Stimulated activated CD8-positive, alpha-beta memory T cell treated with anti-CD3 and anti-CD28 coated beads, Interleukin-12 subunit alpha, Interleukin-12 subunit beta, amount 100 ng/mL, for 4 hours (primary cell): ENCODE measurements around the gene LIPE.
"Not testable (repeated sequence)": the region's sequence is repeated elsewhere in the genome, so short reads cannot be mapped to it uniquely, and the experiment has no call there.

Experiments
- DNase-seq: peaks from one replicate; pipeline ENCODE4 v3.0.0-alpha.2; 2020; ENCODE audit warnings: low read depth

Gene LIPE, protein sequence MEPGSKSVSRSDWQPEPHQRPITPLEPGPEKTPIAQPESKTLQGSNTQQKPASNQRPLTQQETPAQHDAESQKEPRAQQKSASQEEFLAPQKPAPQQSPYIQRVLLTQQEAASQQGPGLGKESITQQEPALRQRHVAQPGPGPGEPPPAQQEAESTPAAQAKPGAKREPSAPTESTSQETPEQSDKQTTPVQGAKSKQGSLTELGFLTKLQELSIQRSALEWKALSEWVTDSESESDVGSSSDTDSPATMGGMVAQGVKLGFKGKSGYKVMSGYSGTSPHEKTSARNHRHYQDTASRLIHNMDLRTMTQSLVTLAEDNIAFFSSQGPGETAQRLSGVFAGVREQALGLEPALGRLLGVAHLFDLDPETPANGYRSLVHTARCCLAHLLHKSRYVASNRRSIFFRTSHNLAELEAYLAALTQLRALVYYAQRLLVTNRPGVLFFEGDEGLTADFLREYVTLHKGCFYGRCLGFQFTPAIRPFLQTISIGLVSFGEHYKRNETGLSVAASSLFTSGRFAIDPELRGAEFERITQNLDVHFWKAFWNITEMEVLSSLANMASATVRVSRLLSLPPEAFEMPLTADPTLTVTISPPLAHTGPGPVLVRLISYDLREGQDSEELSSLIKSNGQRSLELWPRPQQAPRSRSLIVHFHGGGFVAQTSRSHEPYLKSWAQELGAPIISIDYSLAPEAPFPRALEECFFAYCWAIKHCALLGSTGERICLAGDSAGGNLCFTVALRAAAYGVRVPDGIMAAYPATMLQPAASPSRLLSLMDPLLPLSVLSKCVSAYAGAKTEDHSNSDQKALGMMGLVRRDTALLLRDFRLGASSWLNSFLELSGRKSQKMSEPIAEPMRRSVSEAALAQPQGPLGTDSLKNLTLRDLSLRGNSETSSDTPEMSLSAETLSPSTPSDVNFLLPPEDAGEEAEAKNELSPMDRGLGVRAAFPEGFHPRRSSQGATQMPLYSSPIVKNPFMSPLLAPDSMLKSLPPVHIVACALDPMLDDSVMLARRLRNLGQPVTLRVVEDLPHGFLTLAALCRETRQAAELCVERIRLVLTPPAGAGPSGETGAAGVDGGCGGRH

DNA sequence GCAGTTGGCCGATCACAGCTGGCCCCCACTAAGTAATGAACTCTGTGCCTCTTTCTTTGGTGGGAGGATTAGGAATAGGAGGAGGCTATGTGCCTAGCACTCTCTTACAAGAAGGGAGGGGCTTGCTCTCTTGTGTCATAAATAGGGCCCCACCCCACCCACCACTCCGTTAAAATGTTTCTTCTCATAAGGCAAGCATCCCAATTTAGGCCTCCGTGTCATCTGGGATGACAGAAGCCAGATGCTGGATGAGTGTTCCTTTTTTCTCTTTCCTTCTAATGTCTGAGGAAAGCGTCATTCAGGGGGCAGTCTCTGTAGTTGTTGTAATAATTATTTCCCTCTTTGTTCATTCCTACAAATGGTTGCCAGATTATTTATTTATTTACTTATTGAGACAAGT is at the start of gene LIPE:
TSS of gene LIPE (minus strand) at position 76 of the 400 bp plus-strand sequence. CDS start 239 bp downstream, outside the sequence.
- no peak for DNase-seq

DNA sequence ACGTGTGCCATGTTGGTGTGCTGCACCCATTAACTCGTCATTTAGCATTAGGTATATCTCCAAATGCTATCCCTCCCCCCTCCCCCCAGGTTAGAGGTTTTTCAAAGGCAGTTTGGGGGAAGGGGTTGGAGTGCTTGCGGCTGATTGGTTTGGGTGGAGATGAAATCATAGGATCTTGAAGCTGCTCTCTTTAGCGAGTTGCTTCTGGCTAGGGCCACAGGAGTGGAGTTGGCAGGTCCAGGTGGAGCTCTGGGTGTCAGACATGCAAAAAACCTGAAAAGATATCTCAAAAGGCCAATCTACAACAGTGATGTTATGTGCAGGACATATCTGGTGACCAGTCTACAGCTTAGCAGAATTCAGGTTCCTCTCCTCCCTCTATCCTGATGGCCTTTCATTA is 48.2 kb upstream of the LIPE start:
- DNase-seq, result no peak

DNA sequence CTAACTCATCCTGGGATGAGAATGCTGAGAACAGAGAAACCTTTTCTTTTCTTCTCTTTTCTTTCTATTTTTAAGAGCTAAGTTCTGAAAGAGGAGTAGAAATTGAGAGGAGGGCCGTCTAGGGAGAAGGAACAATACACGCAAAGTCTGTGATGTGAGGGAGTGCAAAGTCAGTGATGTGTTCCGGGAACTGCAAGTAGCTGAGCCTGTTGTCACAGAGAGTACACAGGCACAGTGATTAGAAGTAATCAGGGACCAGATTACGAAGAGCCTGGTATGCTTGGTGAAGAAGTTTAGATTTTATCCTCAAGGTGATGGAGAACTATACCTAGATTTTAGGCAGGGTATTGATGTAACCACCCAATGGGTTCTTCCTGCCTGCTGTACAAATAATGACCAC is 47.6 kb upstream of the LIPE start:
- DNase-seq, result no peak

DNA sequence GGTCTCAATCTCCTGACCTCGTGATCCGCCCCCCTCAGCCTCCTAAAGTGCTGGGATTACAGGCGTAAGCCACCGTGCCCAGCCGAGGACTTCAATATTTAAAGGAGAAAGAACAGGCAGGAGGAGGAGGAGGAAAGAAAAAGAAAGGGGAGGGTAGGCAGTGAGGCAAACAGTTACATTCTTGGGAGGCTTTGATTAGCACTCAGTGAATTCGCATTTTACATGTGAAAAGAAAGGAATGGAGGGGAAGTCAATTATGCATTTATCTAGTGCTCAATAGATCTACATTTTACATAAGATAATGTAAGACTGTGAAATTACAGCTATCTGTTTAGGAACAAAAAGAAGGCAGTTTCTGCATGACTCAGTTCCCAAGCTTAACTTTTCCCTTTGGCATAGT is 46.5 kb upstream of the LIPE start:
- no peak for DNase-seq

DNA sequence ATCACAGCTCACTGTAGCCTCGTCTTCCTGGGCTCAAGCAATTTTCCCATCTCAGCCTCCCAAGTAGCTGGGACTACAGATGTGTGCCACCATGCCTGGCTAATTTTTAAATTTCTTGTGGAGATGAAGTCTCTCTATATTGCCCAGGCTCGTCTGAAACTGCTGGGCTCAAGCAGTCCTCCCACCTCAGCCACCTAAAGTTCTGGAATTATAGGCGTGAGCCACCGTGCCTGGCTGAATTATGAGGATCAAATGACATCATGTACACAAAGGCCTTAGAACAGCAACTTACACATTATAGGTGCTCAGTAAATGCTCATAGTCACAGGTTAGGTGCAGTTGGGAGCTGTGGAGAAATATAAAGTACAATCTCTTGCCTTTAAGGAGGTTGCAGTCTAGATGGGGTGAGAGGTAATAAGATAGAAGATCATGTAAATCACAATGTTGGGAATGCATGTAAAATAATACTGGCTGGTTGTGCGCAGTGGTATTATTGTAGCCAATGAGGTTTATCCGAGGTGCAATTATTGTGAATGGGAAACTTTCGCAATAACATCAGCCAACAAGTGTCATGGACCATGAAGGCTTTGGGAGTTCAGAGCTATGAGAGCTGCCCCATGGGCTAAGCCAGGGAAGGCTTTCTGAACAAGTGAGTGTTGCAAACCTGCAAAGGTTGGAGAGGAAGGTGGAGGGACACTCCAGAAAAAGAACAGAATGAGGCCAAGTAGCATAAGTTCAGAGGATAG is 45.4 kb upstream of the LIPE start:
- no peak for DNase-seq

DNA sequence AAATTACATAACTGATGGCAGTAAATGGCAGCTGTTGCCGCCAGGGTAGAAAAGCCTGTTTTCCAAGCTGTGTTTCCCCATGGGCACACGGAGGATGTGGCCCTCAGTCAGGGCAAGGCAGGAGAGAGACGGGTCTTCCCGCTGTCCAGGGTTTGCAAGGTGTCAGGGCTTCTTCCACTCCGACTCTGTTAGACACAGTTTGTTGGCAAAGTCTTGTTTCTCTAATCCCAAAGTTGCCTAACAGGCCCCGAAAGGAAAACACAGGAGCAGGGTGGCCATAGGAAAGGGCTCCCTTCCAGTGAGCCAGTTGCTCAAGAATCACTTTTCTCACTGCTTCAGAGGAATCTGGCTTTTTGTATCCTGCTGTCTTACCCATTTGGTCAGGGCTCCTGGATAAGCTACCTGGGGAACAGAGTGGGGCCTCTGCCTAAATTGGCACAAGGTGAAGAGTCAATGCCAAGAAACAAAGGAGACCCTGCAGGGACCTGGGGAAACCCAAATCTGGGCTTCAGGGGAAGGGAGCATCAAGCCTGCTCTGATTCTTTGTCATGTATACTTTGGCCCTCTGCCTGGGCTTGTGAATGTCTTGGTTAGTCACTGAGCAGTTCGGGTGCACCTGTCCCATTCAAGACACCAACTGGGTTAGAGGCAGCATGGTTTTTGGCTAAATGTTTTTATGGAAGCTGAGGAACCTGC is 44.5 kb upstream of the LIPE start:
- no peak for DNase-seq

DNA sequence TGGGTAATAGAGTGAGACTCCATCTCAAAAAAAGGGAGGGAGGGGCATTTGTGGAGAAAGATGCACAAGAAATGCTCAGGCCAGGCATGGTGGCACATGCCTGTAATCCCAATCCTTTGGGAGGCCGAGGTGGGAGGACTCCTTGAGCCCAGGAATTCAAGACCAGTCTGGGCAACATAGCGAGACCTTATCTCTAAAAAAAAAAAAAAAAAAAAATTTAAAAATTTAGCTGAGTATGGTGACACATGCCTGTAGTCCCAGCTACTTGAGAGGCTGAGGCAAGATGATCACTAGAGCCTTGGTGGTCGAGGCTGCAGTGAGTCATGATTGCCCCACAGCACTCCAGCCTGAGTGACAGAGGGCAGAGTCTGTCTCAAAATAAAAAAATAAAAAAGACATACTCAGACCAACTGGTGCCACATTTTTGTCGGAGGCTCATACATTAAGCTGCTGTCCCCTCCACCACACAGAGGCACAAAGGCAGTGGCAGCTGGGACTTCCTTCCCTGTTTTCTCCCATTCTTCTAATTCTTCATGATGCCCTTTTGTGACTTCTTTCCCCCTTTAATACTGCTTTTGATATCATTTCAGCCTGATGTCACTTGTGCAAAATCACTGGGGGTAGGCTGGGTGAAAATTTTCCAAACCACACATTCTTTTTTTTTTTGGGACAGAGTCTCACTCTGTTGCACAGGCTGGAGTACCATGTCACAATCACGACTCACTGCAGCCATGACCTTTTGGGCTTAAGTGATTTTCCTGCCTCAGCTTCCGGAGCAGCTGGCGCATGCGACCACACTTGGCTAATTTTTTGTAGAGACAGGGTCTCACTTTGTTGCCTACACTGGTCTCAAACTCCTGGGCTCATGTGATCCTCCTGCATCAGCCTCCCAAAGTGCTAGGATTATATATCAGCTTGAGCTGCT is 42.4 kb upstream of the LIPE start:
- DNase-seq, result no peak

DNA sequence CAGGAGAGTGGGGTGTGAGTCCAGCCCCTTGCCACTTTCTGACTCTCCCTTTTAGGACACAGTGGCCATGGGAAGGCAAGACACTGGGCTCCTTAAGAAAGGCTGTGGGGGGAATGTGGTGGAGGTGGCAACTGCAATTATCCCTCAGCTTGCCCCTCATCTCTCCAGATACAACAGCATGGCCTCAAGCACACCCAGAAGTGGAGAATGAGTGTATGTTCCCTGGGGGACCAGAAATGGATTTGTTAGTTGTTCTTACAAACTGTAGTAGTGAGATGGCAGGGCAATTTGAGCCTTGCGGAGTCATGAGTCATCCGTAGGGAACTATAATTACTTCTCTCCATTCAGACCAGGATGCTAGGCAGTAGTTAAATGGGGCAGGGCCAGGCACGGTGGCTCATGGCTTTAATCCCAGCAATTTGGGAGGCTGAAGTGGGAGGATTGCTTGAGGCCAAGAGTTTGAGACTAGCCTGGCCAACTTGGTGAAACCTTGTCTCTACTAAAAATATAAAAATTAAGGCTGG is 41.1 kb upstream of the LIPE start:
- DNase-seq, result no peak

DNA sequence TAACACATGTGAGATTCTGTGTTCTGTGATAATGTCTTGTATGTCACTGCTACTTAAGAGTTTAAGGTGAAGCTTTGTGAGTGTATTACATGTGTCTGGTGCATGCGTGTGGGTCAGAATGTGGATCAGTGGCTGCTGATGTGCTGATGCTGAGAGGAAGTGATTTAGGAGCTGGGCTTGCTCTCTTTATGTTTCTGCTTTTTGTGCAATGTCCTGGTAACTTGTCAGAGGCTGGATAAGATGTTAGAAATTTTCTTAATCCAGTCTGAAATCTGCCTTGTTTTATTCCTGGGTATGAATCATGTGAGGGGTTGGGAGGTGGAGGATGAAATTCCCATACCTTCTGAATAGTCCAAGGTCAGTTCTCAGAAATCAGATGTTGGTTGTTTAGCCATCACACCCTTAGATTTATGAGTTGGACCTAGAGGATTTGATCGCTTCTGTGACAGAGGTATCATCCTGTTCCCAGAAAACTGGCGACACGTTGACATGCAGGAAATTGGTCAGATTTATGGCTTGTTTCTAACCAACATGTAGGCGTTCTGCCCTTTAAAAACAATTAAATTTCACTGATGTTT is 40.1 kb upstream of the LIPE start:
- DNase-seq, result no peak

DNA sequence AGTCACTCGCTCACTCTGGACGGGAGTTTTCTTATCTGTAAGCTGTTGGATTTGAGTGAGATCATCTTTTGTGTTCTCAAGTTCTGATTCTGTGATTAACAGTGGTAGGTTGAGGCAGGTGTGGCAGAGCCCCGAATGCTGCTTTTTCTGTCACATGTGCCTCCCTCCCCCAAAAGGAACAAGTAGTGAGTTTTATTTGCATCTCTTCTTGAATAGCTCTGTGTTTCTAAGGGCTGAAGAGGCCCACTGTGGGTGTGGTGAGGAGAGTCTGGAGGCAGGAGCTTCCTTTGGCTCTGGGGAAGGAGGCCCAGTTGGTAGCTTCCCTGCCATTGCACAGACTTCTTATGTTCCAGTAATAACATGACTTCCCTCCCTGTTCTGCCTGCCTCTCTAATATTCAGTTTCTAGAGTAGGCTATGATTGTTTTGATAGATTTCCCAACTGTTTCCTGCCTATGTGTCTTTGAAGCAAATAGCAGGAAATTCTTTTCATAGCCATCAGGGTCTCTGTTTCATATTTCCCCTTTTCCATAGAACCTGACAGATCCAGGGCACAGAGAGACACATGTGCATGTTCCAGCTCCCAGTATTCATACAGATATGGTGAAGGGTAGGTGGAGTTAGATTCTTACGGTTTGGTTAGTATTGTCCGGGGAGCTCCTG is 39.5 kb upstream of the LIPE start:
- no peak for DNase-seq

DNA sequence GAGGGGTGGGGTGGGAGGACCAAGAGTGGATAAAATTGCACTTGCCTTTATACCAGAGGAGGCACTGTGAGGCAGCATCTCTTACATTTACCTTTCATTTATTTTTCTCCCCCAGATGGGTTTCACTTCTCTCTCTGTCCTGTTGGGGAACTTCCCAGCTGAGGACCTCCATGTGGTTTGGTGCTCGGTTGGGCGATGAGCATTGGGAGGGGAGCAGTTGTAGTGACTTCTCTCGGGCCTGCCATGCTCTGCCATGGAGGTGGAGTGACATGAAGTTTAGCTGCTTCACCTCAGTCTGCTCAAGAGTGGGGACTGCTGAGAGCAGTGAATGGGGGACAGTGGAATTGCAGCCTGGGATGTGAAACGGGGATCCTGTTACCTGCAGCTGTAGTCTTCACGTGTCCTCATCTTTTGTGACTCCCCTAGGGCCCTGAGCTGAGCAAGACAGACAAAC is 38.7 kb upstream of the LIPE start:
- DNase-seq, result no peak

DNA sequence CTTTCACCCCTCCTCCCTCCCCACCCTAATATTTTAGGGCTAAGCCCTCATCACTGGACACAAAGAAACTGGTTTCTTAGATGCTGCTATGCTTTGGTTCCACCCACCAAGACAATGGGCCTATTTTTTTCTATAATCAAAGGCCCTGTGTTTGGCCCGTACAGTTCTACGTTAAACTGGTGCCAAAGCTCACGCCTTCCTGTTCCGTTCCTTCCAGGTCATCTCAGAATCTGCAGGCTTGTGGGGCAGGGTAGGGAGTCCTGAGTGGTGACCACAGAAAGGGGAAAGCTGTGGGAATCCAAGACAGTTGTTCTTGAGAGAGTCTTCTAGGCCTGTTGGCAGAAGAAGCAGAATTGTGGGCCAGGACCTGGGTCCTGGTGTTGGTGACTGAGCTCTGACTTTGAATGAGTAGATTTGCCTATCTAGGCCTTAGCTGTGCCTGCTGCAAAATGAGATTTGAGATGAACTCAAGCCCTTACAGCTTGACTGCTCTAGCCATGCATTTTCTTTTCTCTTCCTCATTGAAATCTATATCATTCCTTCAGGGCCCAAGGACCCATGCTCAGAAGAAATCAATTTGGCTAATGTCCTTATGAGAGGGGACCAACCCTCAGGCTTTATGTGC is 34.6 kb upstream of the LIPE start:
- no peak for DNase-seq

DNA sequence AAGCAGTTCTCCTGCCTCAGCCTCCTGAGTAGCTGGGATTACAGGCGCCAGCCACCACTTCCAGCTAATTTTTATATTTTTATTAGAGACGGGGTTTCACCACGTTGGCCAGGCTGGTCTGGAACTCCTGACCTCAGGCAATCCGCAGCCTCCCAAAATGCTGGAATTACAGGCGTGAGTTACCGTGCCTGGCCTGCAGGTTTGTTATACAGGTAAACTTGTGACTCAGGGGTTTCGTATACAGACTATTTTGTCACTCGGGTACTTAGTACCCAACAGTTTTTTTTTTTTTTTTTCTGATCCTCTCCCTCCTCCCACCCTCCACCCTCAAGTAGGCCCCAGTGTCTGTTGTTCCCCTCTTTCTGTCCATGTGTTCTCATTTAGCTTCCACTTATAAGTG is 34.0 kb upstream of the LIPE start:
- DNase-seq, result not testable (repeated sequence)

DNA sequence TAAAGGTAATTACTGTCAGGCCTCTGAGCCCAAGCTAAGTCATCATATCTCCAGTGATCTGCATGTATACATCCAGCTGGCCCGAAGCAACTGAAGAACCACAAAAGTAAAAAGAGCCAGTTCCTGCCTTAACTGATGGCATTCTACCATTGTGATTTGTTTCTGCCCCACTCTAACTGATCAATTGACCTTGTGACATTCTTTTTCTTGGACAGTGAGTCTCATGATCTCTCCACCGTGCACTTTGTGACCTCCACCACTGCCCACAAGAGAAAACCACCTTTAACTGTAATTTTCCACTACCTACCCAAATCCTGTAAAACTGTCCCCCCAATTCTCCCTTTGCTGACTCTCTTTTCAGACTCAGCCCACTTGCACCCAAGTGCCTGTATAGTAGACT is 32.7 kb upstream of the LIPE start:
- DNase-seq, result no peak

DNA sequence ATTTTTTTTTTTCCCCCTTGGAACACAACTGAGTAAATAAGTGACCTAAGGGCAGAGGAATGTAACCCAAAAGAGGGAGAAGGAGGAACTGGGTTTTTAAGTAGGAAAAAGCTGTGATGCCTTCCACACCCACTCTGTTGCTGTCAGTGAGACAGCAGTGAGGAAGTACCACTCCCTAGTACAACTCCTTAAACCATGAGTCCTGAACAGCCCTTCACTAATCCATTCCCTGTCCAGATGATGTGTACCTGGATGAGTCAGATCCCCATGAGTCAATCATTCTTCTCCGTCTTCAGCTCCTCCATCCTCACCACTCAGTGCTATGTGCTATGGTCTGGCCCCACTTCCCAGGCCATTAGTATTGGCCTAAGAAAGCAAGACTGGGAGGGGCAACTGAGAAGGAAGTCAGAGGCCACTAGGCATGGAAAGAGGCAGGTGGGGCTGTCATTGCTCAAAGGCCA is 28.5 kb upstream of the LIPE start:
- DNase-seq, result no peak

DNA sequence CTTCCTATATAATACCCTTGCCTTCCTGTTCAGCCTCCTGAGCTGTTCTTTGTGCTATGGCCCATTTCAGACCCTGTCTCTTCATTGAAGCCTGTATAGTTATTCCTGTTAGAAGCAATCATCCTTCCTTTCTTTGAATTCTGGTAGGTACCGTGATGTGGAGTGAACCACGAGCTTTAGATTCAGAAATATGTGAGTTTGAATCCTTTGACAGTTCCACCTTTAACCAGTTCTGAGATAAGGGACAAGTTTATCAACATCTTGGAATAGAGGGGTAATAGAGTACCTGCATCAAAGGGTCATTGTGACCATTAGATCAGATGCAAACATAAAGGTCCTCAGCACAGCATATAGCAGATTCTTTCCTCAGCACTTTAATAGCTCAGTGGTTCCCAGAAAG is 27.9 kb upstream of the LIPE start:
- no peak for DNase-seq

DNA sequence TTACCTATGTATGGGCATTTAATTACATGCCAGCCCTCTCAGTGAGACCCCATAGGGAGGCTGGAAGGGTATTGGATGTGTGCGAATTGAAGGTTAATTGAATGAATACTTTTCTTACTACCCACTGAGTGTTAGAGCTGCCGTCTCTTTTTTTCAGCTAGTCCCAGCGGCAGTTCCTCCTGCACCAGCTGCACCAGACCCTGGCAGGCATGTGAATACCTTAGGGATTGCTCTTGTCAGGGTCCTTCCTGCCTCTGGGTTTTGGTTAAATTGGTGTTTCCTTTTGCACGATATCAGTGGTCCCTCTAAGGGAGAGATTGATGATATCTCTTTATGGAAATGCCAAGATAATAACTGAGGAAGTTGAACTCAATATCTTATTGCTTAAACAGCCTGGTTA is 25.4 kb upstream of the LIPE start:
- DNase-seq, result no peak

DNA sequence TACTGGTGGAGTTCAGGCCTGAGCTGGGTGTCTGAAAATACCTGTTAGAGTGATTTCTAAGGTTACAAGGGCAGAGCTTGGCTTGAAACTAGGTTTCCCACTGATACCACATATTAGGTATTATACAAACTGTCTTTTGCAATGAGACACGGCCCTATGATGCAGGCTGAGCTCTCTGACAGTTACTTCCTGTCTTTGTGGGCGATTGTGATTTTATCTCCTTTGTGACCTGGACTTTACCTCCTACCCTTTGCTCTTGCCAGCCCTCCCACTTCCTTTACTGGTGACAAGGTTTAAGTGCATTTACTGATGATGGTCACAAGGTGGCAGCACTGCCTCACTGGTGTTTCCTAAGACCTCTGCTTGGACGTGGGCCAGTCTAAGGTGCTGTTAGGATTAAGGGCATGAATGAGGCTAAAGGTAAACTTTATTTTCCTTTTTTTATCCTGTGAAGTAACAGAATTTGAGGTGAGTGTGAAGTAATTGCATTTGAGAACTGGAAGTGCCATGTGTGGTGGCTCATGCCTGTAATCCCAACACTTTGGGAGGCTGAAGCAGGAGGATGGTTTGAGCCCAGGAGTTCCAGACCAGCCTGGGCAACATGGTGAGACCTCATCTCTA is 23.2 kb upstream of the LIPE start:
- peak; percentile 32 for DNase-seq
